Panc1 (cell line): ENCODE data around the gene CNTNAP4. TPM values are rescaled to one million over a fixed set of nuclear protein-coding genes. Genes with fewer than 3 reads are reported as not detected.

ENCODE experiments used
- ATAC-seq: fragments of 200-7000 bp; cut with Tn5 transposase; 2 replicates; pipeline ENCODE4 v1.9.1; 2020; ENCODE audit warnings: mild to moderate bottlenecking, moderate library complexity
- BruUV-seq: library from RNA; stranded (reverse); fragments of 400-500 nt; replicated peaks from 2 replicates; lab custom pipeline; 2021; lab: Mats Ljungman, UMichigan
- CTCF ChIA-PET: fragments of 300-600 bp; sonication (Branson Sonifier 250); formaldehyde crosslinking; loops from one replicate; lab custom pipeline; 2022; ENCODE audit warnings: antibody characterized with exemption; lab: Charles Lee
- POLR2A ChIA-PET: fragments of 300-600 bp; sonication (Branson Sonifier 250); formaldehyde crosslinking; loops from one replicate; lab custom pipeline; 2022; ENCODE audit warnings: antibody characterized with exemption; lab: Charles Lee
- DNase-seq: peaks from one replicate; pipeline ENCODE4 v3.0.0-alpha.2; 2010; ENCODE audit warnings: low read depth, low spot score
- H3K27ac ChIP-seq: 2 replicates; pipeline ENCODE4 v1.5.1; 2011; ENCODE audit warnings: mild to moderate bottlenecking, low read length, inconsistent platforms
- H3K27me3 ChIP-seq: fragments of 200-500 bp; sonication (Bioruptor generic); 2 replicates; pipeline ENCODE4 v1.6.0; 2014; ENCODE audit warnings: low read length, inconsistent platforms; ENCODE audit not compliant: control insufficient read depth, insufficient read depth
- H3K36me3 ChIP-seq: fragments of 200-500 bp; sonication (Bioruptor generic); 2 replicates; pipeline ENCODE4 v1.5.1; 2014; ENCODE audit warnings: inconsistent platforms, mild to moderate bottlenecking, low read length, moderate library complexity; ENCODE audit not compliant: control insufficient read depth, insufficient read depth
- H3K4me1 ChIP-seq: 2 replicates; pipeline ENCODE4 v1.5.1; 2011; ENCODE audit warnings: inconsistent platforms, mild to moderate bottlenecking, low read length, moderate library complexity; ENCODE audit not compliant: control insufficient read depth, insufficient read depth
- H3K4me3 ChIP-seq, 2 experiments: 2 replicates each; pipeline ENCODE4 v1.5.1; 2011 to 2012; ENCODE audit warnings: low read depth in 2 of 2, low read length in 2 of 2, mild to moderate bottlenecking in 2 of 2, inconsistent platforms in 1 of 2, moderate library complexity in 1 of 2
- H3K9me3 ChIP-seq: fragments of 200-500 bp; sonication (Bioruptor generic); 2 replicates; pipeline ENCODE4 v1.5.1; 2014; ENCODE audit warnings: low read depth, mild to moderate bottlenecking, inconsistent platforms, low read length, moderate library complexity; ENCODE audit not compliant: control insufficient read depth, insufficient read depth
- CTCF ChIP-seq: fragments of 450-650 bp; IDR thresholded peaks from 2 replicates; pipeline ENCODE4 v1.5.1; 2017; ENCODE audit warnings: mild to moderate bottlenecking
- POLR2AphosphoS5 ChIP-seq: IDR thresholded peaks from 2 replicates; pipeline ENCODE4 v1.6.1; 2012; ENCODE audit warnings: mild to moderate bottlenecking, low read depth, low read length, moderate library complexity
- REST ChIP-seq, 2 experiments: IDR thresholded peaks; 2 replicates each; pipeline ENCODE4 v1.6.1; 2011 to 2012; ENCODE audit warnings: low read depth in 2 of 2, control low read depth in 1 of 2, low read length in 1 of 2, mild to moderate bottlenecking in 1 of 2, moderate library complexity in 1 of 2; ENCODE audit not compliant: insufficient read depth in 1 of 2
- SIN3A ChIP-seq: IDR thresholded peaks from 2 replicates; pipeline ENCODE4 v1.6.1; 2012; ENCODE audit warnings: low read depth, mild to moderate bottlenecking, low read length, moderate library complexity, borderline replicate concordance; ENCODE audit not compliant: insufficient read depth
- TCF7L2 ChIP-seq: IDR thresholded peaks from 2 replicates; pipeline ENCODE4 v1.6.1; 2011; ENCODE audit warnings: mild to moderate bottlenecking, low read depth, low read length, inconsistent platforms
- in situ Hi-C: cut with HindIII; loops from 2 replicates; pipeline ENCODE4 v1.10.0; 2016; ENCODE audit warnings: low sequenced_read_pairs, low pct_unique_long_range_greater_than_20kb
- intact Hi-C: fragments of 100-400 bp; cut with micrococcal nuclease; formaldehyde crosslinking; loops from one replicate; pipeline ENCODE4 v1.10.0; 2022; ENCODE audit not compliant: unreplicated experiment
- total RNA-seq: library from RNA; stranded (reverse); gene quantifications from one replicate; pipeline ENCODE4 v1.2.1, GENCODE V29; 2021; ENCODE audit not compliant: unreplicated experiment

CNTNAP4 gene
- total RNA-seq, 1 experiment from 2014 or later: not detected

- intact Hi-C loops: no loop called here
- ChIA-PET CTCF (no interaction called here), POLR2A (no interaction called here)
- H3K4me3 ChIP-seq: no peak overlapping the region
- no peaks in the 10 kb centered on the region for H3K4me1 ChIP-seq
- no peak for ATAC-seq
- in situ Hi-C loops: no loop called here
- no peaks in the 10 kb centered on the region for H3K9me3 ChIP-seq
- no peak for DNase-seq
- H3K36me3 ChIP-seq: no peaks in the 10 kb centered on the region
- H3K27ac ChIP-seq: no peak overlapping the region
- BruUV-seq: no TSS peak
- no peaks in the 10 kb centered on the region for H3K27me3 ChIP-seq
- no peak for TF ChIP-seq POLR2AphosphoS5
- TF ChIP-seq TCF7L2: no peak
- TF ChIP-seq REST (IDR thresholded peaks at IDR 0.05; ENCODE audit: insufficient read depth in 1 of 2, low read depth in 2 of 2, low read length in 1 of 2): no peak
- no peak for TF ChIP-seq CTCF
These were observed 225.4 kb downstream of the CNTNAP4 start for GRCh38 chr16:76502555-76502954.

GRCh38 chr16:76503091-76503490 is 225.9 kb downstream of the CNTNAP4 start:
- no TSS peak for BruUV-seq
- Histone ChIP-seq H3K9me3 (no peaks in the 10 kb centered on the region), H3K27ac (no peak overlapping the region), H3K36me3 (no peaks in the 10 kb centered on the region), H3K27me3 (no peaks in the 10 kb centered on the region), H3K4me3 (no peak overlapping the region), H3K4me1 (no peaks in the 10 kb centered on the region)
- intact Hi-C loops (no loop called here), in situ Hi-C loops (no loop called here)
- TF ChIP-seq POLR2AphosphoS5 (no peak), CTCF (no peak)
- ChIA-PET CTCF (no interaction called here), POLR2A (no interaction called here)
- no peak for DNase-seq
- ATAC-seq: no peak

GRCh38 chr16:76511203-76511602 is 234.0 kb downstream of the CNTNAP4 start:
- H3K4me1 ChIP-seq: no peaks in the 10 kb centered on the region
- intact Hi-C loops: no loop called here
- in situ Hi-C loops: no loop called here
- CTCF ChIA-PET: no interaction called here
- H3K27me3 ChIP-seq: no peaks in the 10 kb centered on the region
- H3K9me3 ChIP-seq: no peaks in the 10 kb centered on the region
- no peaks in the 10 kb centered on the region for H3K36me3 ChIP-seq
- no TSS peak for BruUV-seq
- TF ChIP-seq SIN3A: no peak
- no peak for TF ChIP-seq TCF7L2
- TF ChIP-seq POLR2AphosphoS5: no peak
- no peak for TF ChIP-seq CTCF
- no peak for TF ChIP-seq REST (IDR thresholded peaks at IDR 0.05; ENCODE audit: insufficient read depth in 1 of 2, low read depth in 2 of 2, low read length in 1 of 2)
- POLR2A ChIA-PET: no interaction called here
- ATAC-seq (no peak), DNase-seq (no peak)
- no peak overlapping the region for H3K4me3 ChIP-seq
- no peak overlapping the region for H3K27ac ChIP-seq
